HL-60 (cell line): ENCODE measurements around the gene DNAAF1.

Source experiments
- DNase-seq, 2 experiments: peaks; one replicate each; pipeline ENCODE4 v3.0.0-alpha.2; 2010 to 2020; ENCODE audit warnings: low read depth in 1 of 2, low spot score in 1 of 2
- H3K27ac ChIP-seq: fragments of 250-450 bp; sonication (Bioruptor Pico); replicated peaks from 2 replicates; pipeline ENCODE4 v1.5.1; 2020; ENCODE audit warnings: mild to moderate bottlenecking, moderate library complexity
- H3K27me3 ChIP-seq: fragments of 250-450 bp; sonication (Bioruptor Pico); 2 replicates; pipeline ENCODE4 v1.5.1; 2021; ENCODE audit warnings: mild to moderate bottlenecking, moderate library complexity; ENCODE audit not compliant: insufficient read depth, poor library complexity, severe bottlenecking
- H3K4me3 ChIP-seq: replicated peaks from 2 replicates; pipeline ENCODE4 v1.5.1; 2011; ENCODE audit warnings: mild to moderate bottlenecking, control low read depth, low read length; ENCODE audit not compliant: insufficient read depth
- GABPA ChIP-seq: IDR thresholded peaks from 2 replicates; pipeline ENCODE4 v1.6.1; 2012; ENCODE audit warnings: low read depth
- POLR2AphosphoS5 ChIP-seq: IDR thresholded peaks from 2 replicates; pipeline ENCODE4 v1.6.1; 2012; ENCODE audit warnings: low read depth
- SPI1 ChIP-seq: IDR thresholded peaks from 2 replicates; pipeline ENCODE4 v1.6.1; 2012; ENCODE audit warnings: low read depth, mild to moderate bottlenecking, borderline replicate concordance
- TF ChIP-seq, protein P1 (sequence below): IDR thresholded peaks from one replicate; pipeline ENCODE4 v1.5.1; 2011; ENCODE audit warnings: low read length, control low read depth, inconsistent platforms; ENCODE audit not compliant: insufficient read depth
- TF ChIP-seq, protein P2 (sequence below): IDR thresholded peaks from 2 replicates; pipeline ENCODE4 v1.6.1; 2012; ENCODE audit warnings: low read depth; ENCODE audit not compliant: insufficient replicate concordance

Gene DNAAF1

DNA sequence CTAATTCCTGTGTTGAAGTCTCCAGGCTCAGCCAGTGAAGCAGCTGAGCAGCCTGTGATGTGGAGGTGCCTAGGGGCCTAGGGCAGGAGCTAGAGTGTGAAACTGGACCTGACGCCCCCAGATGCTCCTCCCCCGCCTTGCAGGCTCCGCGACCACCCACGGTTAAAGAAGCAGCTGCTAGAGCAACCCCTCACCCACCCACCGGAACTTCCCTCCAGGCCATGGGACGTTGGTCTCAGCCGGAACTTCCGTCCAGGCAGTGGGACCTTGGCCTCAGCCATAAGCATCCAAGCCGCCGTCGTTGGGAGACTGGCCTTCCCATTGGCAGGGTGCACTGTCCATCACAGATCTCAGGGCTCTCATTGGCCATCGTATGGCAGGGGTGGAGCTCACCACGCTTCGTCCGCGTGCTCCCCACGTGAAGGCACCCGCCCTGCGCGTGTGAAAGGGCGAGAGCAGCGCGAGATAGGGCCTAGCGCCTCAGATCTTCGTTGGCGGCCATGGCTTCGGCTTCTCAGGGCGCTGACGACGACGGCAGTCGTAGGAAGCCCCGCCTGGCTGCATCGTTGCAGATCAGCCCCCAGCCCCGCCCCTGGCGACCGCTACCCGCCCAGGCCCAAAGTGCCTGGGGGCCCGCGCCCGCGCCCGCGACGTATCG lies 45.8 kb downstream of the DNAAF1 start, which contains the start of gene ADAD2:
Gene ADAD2 (plus strand): TSS at position 427 of the 658 bp plus-strand sequence. CDS start 74 bp downstream, at position 501.
- TF ChIP-seq GABPA (no peak), SPI1 (no peak), POLR2AphosphoS5 (no peak)
- TF ChIP-seq, protein P1, sequence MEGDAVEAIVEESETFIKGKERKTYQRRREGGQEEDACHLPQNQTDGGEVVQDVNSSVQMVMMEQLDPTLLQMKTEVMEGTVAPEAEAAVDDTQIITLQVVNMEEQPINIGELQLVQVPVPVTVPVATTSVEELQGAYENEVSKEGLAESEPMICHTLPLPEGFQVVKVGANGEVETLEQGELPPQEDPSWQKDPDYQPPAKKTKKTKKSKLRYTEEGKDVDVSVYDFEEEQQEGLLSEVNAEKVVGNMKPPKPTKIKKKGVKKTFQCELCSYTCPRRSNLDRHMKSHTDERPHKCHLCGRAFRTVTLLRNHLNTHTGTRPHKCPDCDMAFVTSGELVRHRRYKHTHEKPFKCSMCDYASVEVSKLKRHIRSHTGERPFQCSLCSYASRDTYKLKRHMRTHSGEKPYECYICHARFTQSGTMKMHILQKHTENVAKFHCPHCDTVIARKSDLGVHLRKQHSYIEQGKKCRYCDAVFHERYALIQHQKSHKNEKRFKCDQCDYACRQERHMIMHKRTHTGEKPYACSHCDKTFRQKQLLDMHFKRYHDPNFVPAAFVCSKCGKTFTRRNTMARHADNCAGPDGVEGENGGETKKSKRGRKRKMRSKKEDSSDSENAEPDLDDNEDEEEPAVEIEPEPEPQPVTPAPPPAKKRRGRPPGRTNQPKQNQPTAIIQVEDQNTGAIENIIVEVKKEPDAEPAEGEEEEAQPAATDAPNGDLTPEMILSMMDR, result no peak
- TF ChIP-seq, protein P2, sequence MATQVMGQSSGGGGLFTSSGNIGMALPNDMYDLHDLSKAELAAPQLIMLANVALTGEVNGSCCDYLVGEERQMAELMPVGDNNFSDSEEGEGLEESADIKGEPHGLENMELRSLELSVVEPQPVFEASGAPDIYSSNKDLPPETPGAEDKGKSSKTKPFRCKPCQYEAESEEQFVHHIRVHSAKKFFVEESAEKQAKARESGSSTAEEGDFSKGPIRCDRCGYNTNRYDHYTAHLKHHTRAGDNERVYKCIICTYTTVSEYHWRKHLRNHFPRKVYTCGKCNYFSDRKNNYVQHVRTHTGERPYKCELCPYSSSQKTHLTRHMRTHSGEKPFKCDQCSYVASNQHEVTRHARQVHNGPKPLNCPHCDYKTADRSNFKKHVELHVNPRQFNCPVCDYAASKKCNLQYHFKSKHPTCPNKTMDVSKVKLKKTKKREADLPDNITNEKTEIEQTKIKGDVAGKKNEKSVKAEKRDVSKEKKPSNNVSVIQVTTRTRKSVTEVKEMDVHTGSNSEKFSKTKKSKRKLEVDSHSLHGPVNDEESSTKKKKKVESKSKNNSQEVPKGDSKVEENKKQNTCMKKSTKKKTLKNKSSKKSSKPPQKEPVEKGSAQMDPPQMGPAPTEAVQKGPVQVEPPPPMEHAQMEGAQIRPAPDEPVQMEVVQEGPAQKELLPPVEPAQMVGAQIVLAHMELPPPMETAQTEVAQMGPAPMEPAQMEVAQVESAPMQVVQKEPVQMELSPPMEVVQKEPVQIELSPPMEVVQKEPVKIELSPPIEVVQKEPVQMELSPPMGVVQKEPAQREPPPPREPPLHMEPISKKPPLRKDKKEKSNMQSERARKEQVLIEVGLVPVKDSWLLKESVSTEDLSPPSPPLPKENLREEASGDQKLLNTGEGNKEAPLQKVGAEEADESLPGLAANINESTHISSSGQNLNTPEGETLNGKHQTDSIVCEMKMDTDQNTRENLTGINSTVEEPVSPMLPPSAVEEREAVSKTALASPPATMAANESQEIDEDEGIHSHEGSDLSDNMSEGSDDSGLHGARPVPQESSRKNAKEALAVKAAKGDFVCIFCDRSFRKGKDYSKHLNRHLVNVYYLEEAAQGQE, result no peak
- Histone ChIP-seq H3K27ac (no peak within 1 kb of the TSS), H3K27me3 (peaks cover 2% of the 10 kb centered on the region), H3K4me3 (no peak within 1 kb of the TSS)
- no peak for DNase-seq

DNA sequence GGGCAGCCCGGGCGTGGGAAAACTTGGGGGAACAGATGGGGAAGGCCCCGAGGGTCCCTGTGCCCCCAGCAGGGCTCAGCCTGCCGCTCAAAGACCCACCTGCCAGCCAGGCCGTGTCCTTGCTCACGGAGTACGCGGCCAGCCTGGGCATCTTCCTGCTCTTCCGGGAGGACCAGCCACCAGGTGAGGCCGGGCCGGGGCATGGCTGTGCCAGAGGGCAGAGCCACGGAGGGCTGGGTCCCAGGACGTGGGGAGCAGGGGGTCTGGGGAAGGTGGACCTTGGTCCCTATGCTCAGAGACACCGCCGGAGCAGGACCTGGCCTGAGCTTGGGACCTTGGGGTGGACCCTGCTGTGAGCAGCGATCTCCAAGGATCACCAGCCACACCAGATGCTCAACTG lies 46.4 kb downstream of the DNAAF1 start:
- Histone ChIP-seq H3K27ac (no peak overlapping the region), H3K4me3 (no peak overlapping the region), H3K27me3 (peaks cover 2% of the 10 kb centered on the region)
- TF ChIP-seq GABPA (no peak), POLR2AphosphoS5 (no peak), SPI1 (no peak)
- TF ChIP-seq, protein P1, result no peak
- TF ChIP-seq, protein P2, result no peak
- no peak for DNase-seq

DNA sequence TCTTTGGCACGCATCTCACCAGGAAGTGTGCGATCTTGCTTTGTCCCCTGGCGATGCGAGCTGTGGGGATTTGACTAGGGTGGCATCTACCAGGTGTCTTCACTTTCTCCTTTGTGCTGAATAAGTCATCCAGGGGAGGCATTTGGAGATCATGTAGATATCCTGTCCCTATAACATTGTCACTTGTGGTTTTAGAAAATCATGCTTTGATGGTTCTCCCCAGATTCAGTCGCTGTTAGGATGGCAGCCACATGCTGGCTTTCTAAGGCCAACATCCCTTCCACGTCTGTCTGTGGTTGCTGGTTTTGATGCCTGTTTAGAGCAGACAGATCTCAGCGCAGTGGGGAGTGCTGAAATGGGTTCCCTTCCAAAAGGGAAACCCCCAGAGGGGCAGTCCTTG lies 48.4 kb downstream of the DNAAF1 start:
- Histone ChIP-seq H3K27ac (no peak overlapping the region), H3K4me3 (no peak overlapping the region), H3K27me3 (peaks cover 2% of the 10 kb centered on the region)
- TF ChIP-seq GABPA (no peak), SPI1 (no peak), POLR2AphosphoS5 (no peak)
- TF ChIP-seq, protein P2, result no peak
- TF ChIP-seq, protein P1, result no peak
- no peak for DNase-seq
